Dendritic cell treated with granulocyte-macrophage colony-stimulating factor and Interleukin-4, amounts not matched to agents 40 ng/mL and 50 ng/mL, for 4 days (primary cell): ENCODE results near the gene OSER1.

Source experiments
- H3K27ac Mint-ChIP-seq: one replicate; pipeline ENCODE4 v1.8.0; 2022; ENCODE audit warnings: mild to moderate bottlenecking, mixed read lengths
- H3K27me3 Mint-ChIP-seq: one replicate; pipeline ENCODE4 v1.8.0; 2022; ENCODE audit warnings: mild to moderate bottlenecking, mixed read lengths
- H3K36me3 Mint-ChIP-seq: one replicate; pipeline ENCODE4 v1.8.0; 2022; ENCODE audit warnings: low read depth, mixed read lengths
- H3K4me1 Mint-ChIP-seq: one replicate; pipeline ENCODE4 v1.8.0; 2022; ENCODE audit warnings: low read depth, mixed read lengths
- H3K4me3 Mint-ChIP-seq: one replicate; pipeline ENCODE4 v1.8.0; 2022; ENCODE audit warnings: mild to moderate bottlenecking, moderate library complexity, mixed read lengths
- H3K9me3 Mint-ChIP-seq: one replicate; pipeline ENCODE4 v1.8.0; 2022; ENCODE audit warnings: mixed read lengths
- intact Hi-C: fragments of 100-400 bp; cut with micrococcal nuclease; formaldehyde crosslinking; loops from one replicate; pipeline ENCODE4 v1.15.0; 2022

OSER1 gene

DNA sequence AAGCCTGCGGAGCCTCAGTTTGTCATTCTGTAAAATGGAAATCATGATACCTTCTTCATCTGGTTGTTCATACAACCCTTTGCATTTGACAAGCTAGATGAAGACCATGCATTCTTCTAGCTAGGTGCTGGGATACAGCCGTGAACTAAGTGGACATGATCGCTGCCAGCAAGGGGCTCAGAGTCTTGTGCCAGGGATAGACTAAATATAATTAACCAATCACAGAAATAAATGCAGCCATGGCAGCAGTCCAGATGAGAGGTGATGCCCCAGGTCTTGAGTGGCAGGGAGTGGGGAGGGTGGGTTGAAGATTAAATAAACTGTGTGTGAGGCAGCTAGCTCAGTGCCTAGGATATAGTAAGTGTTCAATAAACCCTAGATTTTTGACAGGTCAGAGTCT is 42.8 kb downstream of the OSER1 start:
- Mint-ChIP-seq H3K27me3 (peaks cover 34% of the 10 kb centered on the region), H3K36me3 (no peaks in the 10 kb centered on the region)

GRCh38 chr20:44166477-44166876 is 44.1 kb downstream of the OSER1 start:
- peaks cover 29% of the 10 kb centered on the region for H3K27me3 Mint-ChIP-seq
- no peak overlapping the region for H3K4me3 Mint-ChIP-seq
- intact Hi-C loops = no loop called here
- H3K9me3 Mint-ChIP-seq = no peaks in the 10 kb centered on the region
- no peaks in the 10 kb centered on the region for H3K4me1 Mint-ChIP-seq
- no peaks in the 10 kb centered on the region for H3K36me3 Mint-ChIP-seq
- H3K27ac Mint-ChIP-seq = no peak overlapping the region

More for the DNA sequence above, 42.8 kb downstream of the OSER1 start:
- intact Hi-C loops = no loop called here
- Mint-ChIP-seq H3K4me3 (no peak overlapping the region), H3K4me1 (no peaks in the 10 kb centered on the region), H3K9me3 (no peaks in the 10 kb centered on the region), H3K27ac (no peak overlapping the region)

- no peak overlapping the region for H3K4me3 Mint-ChIP-seq
- H3K27me3 Mint-ChIP-seq = peaks cover 25% of the 10 kb centered on the region
- intact Hi-C loops = no loop called here
- no peaks in the 10 kb centered on the region for H3K4me1 Mint-ChIP-seq
- no peak overlapping the region for H3K27ac Mint-ChIP-seq
- no peaks in the 10 kb centered on the region for H3K36me3 Mint-ChIP-seq
- no peaks in the 10 kb centered on the region for H3K9me3 Mint-ChIP-seq
These were observed 44.6 kb downstream of the OSER1 start for GRCh38 chr20:44166008-44166407.

- intact Hi-C loops = no loop called here
- no peaks in the 10 kb centered on the region for H3K9me3 Mint-ChIP-seq
- no peaks in the 10 kb centered on the region for H3K36me3 Mint-ChIP-seq
- H3K4me1 Mint-ChIP-seq = no peaks in the 10 kb centered on the region
- H3K27me3 Mint-ChIP-seq = peaks cover 19% of the 10 kb centered on the region
- H3K4me3 Mint-ChIP-seq = no peak overlapping the region
- no peak overlapping the region for H3K27ac Mint-ChIP-seq
These were observed 50.4 kb downstream of the OSER1 start for GRCh38 chr20:44160133-44160532.

DNA sequence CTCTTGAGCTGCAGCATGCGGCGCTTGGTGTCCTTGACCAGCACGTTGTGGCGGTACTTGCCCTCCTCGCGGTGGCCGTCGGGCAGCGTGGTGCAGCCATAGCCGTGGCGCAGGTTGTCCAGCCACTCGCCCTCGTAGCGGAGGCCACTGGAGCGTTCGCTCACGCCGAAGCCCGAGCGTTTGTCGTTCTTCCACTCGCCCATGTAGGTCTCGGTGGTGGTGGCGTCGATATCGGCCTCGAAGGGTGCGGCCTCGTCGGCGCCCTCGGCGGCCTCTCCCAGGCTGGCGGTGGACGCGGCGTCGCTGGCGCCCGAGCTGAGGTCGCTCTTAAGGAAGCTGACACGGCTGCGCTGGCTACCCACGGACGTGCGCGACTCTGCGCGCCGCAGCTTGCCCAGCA is 50.9 kb downstream of the OSER1 start:
- Mint-ChIP-seq H3K9me3 (no peaks in the 10 kb centered on the region), H3K36me3 (no peaks in the 10 kb centered on the region), H3K4me1 (no peaks in the 10 kb centered on the region), H3K4me3 (no peak overlapping the region), H3K27me3 (peaks cover 19% of the 10 kb centered on the region), H3K27ac (no peak overlapping the region)
- intact Hi-C loops = no loop called here

DNA sequence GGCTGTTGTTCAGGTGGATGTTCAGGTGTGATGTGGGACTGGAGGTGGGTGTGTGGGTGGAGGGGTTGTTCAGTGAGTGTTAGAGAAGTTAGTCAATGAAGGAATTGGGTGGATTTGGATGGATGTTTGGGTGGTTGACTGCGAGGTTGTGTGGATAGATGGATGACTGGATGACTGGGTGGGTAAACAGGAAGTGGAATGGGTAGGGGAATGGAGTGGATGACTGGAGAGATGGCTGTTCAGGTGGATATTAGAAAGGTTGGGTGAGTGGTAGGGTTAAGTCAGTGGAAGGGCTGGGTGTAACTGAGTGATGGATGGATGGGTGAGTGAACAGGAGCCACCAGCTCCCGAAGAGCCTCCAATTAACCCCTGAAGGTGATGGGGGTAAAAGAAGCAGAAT is 51.4 kb downstream of the OSER1 start:
- Mint-ChIP-seq H3K27ac (no peak overlapping the region), H3K4me3 (no peak overlapping the region), H3K36me3 (no peaks in the 10 kb centered on the region), H3K4me1 (no peaks in the 10 kb centered on the region), H3K27me3 (peaks cover 19% of the 10 kb centered on the region), H3K9me3 (no peaks in the 10 kb centered on the region)
- intact Hi-C loops = no loop called here

DNA sequence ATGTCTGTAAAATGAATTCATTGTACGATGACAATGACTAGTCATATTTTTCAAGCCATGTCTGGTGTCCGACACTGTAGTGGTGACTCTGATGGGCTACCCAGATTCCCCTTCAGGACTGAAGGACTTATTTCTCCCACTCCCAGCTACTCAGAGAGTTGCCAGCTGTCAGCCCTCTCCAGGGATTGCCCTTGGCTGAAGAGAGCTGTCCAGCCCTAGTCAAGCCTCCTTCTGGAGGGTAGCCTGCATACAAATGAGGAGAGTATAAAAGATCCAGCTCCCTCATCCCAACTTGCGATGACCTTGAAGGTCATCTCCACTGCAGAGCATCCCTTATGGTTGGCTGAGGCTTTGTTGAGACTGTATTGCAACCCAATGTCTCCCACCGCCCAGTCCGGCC is 53.5 kb downstream of the OSER1 start:
- Mint-ChIP-seq H3K4me1 (no peaks in the 10 kb centered on the region), H3K27ac (no peak overlapping the region), H3K36me3 (no peaks in the 10 kb centered on the region), H3K27me3 (peaks cover 17% of the 10 kb centered on the region), H3K4me3 (no peak overlapping the region), H3K9me3 (no peaks in the 10 kb centered on the region)
- intact Hi-C loops = no loop called here

DNA sequence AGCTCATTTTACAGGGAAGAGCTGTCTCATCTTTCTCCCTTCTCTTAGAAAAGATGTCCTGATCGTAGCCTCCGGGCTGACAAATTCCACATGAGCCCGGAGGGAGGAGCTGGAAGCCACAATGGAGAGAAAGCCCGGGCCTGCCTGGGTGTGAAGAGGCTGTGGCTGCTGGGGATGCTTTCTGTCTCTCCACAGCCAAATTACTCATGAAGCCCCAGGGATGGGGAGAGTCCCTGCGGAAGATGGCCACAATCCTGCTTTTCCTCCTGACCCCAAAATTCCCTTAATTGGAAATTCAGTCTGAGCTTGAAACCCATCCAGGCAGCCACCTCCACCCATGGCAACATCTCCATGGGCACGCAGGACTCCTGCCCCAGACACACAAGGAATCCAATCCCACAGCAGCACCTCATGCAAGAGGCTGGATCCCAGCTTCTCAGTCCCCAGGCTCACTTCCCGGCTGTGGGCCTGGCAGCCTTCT is 56.0 kb downstream of the OSER1 start:
- H3K9me3 Mint-ChIP-seq = no peaks in the 10 kb centered on the region
- no peak overlapping the region for H3K27ac Mint-ChIP-seq
- no peaks in the 10 kb centered on the region for H3K36me3 Mint-ChIP-seq
- peaks cover 26% of the 10 kb centered on the region for H3K27me3 Mint-ChIP-seq
- no peak overlapping the region for H3K4me3 Mint-ChIP-seq
- intact Hi-C loops = no loop called here
- H3K4me1 Mint-ChIP-seq = no peaks in the 10 kb centered on the region

GRCh38 chr20:44153636-44154043 is 56.9 kb downstream of the OSER1 start:
- Mint-ChIP-seq H3K27ac (no peak overlapping the region), H3K9me3 (no peaks in the 10 kb centered on the region), H3K4me3 (no peak overlapping the region), H3K4me1 (no peaks in the 10 kb centered on the region), H3K27me3 (peaks cover 19% of the 10 kb centered on the region), H3K36me3 (no peaks in the 10 kb centered on the region)
- intact Hi-C loops = no loop called here

DNA sequence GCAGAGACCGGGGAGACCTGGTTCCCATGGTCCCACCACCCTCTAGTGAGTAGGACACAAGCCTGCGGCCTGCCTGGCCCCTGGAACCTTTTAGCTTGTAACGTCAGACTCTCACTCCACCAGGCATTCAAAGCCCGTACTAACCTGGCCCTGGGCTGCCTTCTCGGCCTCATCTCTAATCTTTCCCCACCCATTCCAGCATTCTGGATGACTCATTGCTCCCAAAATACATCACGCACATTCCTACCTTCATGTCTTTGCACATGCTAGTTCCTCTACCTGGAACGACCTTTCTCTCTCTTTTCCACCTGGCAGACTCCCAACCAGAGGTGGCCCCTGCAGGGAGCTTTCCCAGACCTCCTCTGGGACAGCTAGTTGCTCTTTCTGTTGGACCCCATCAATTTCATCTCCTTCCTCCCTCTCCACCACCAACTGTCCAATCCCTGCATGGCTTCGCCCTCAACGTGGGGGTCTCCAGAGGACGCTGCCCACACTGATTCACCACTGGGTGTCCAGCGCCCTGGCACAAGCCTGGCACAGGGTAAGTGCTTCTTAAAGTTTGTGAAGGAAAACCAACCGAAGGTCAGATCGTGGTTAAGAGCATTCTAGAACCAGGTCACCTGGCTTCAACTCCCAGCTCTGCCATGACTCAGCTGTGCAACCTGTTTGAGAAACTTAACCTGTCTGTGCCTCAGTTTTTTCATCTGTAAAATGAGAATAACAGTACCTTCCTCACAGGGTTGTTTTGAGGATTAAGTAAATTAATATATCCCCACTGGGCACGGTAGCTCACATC is 58.8 kb downstream of the OSER1 start:
- intact Hi-C loops = no loop called here
- Mint-ChIP-seq H3K4me3 (no peak overlapping the region), H3K9me3 (no peaks in the 10 kb centered on the region), H3K27ac (no peak overlapping the region), H3K27me3 (peaks cover 14% of the 10 kb centered on the region), H3K36me3 (no peaks in the 10 kb centered on the region), H3K4me1 (no peaks in the 10 kb centered on the region)

DNA sequence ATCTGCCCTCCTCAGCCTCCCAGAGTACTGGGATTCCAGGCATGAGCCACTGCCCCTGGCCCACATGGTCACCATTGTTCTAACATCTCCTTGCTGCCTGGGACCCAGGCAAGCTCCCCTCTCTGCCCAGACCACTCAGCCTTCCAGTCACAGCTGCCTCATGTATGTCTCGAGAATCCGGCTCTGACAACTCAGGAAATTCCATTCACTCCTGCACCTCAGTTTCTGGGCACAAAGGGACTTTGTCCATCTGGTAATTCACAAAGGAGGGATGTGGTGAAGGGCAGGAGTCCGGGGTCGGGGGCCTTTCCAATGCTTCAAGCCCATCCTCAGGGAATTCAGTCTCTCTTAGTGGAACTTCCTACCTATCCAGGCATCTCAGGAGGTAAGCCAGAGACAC is 64.3 kb downstream of the OSER1 start:
- Mint-ChIP-seq H3K27ac (no peak overlapping the region), H3K4me1 (no peaks in the 10 kb centered on the region), H3K36me3 (no peaks in the 10 kb centered on the region), H3K27me3 (peaks cover 11% of the 10 kb centered on the region), H3K9me3 (no peaks in the 10 kb centered on the region), H3K4me3 (no peak overlapping the region)
- intact Hi-C loops = no loop called here
